ENCODE results near the gene IP6K2. TPM values are rescaled to one million over a fixed set of nuclear protein-coding genes. Genes with fewer than 3 reads are reported as not detected.

Gene IP6K2
- total RNA-seq, 2 donors from 2014 or later, result 24.6 to 33.1 TPM

GRCh38 chr3:48680811-48681540, 36.0 kb downstream of the IP6K2 start:
- peak; percentile 66 for DNase-seq (ENCODE audit: low spot score)
- intact Hi-C loops (cut with DNase I), result loop anchor here in 1 of 2 donors (10.0 kb wide), 1 partner anchor 216 kb away; a partner anchor contains a TSS

GRCh38 chr3:48679411-48680391, 37.3 kb downstream of the IP6K2 start:
- intact Hi-C loops (cut with DNase I), result loop anchor here (10.0 kb wide), 2 partner anchors 215 to 485 kb away; partner anchors contain the start of gene CCDC71 (in 1 of the 2)
- DNase-seq (ENCODE audit: low spot score), result peak; percentile 55

- DNase-seq (ENCODE audit: low spot score), result peak; percentile 72
- intact Hi-C loops (cut with DNase I), result loop anchor here in 1 of 2 donors (10.0 kb wide), 1 partner anchor 486 kb away; the partner anchor contains the start of gene CCDC71
Observed at GRCh38 chr3:48678566-48679380, 38.2 kb downstream of the IP6K2 start.

GRCh38 chr3:48678056-48678455, 39.0 kb downstream of the IP6K2 start:
- peak; percentile 53 for DNase-seq (ENCODE audit: low spot score)
- intact Hi-C loops (cut with DNase I), result loop anchor here in 1 of 2 donors (10.0 kb wide), 1 partner anchor 487 kb away; the partner anchor contains the start of gene CCDC71

- intact Hi-C loops (cut with DNase I), result loop anchor here in 1 of 2 donors (10.0 kb wide), 1 partner anchor 490 kb away; the partner anchor contains the start of gene CCDC71
- DNase-seq (ENCODE audit: low spot score), result no peak
Observed at GRCh38 chr3:48674505-48674904, 42.5 kb downstream of the IP6K2 start.

- DNase-seq (ENCODE audit: low spot score), result no peak
- intact Hi-C loops (cut with DNase I), result loop anchor here in 1 of 2 donors (10.0 kb wide), 1 partner anchor 492 kb away; the partner anchor contains the start of gene CCDC71
Observed at GRCh38 chr3:48672522-48672921, 44.5 kb downstream of the IP6K2 start.

- no peak for DNase-seq (ENCODE audit: low spot score)
- intact Hi-C loops (cut with DNase I), result no loop called here
Observed at GRCh38 chr3:48664929-48665328, 52.1 kb downstream of the IP6K2 start.

- intact Hi-C loops (cut with DNase I), result no loop called here
- no peak for DNase-seq (ENCODE audit: low spot score)
Observed at GRCh38 chr3:48664313-48664644, 52.7 kb downstream of the IP6K2 start.

- peak; percentile 98 for DNase-seq (ENCODE audit: low spot score)
- intact Hi-C loops (cut with DNase I), result no loop called here
Observed at GRCh38 chr3:48663489-48664312, 53.3 kb downstream of the IP6K2 start.

- DNase-seq (ENCODE audit: low spot score), result peak; percentile 94
- intact Hi-C loops (cut with DNase I), result no loop called here
Observed at GRCh38 chr3:48662753-48663488, 54.1 kb downstream of the IP6K2 start, which contains the start of gene CELSR3. Gene CELSR3 (minus strand): TSS chr3:48662886. CDS start chr3:48662634, 252 bp downstream.

GRCh38 chr3:48662145-48662752, 54.8 kb downstream of the IP6K2 start:
- intact Hi-C loops (cut with DNase I), result no loop called here
- DNase-seq (ENCODE audit: low spot score), result no peak

- peak; percentile 92 for DNase-seq (ENCODE audit: low spot score)
- intact Hi-C loops (cut with DNase I), result no loop called here
Observed at GRCh38 chr3:48661501-48662144, 55.4 kb downstream of the IP6K2 start.

GRCh38 chr3:48660800-48661400, 56.1 kb downstream of the IP6K2 start:
- DNase-seq (ENCODE audit: low spot score), result no peak
- intact Hi-C loops (cut with DNase I), result no loop called here

GRCh38 chr3:48656841-48657281, 60.2 kb downstream of the IP6K2 start:
- DNase-seq (ENCODE audit: low spot score), result no peak
- intact Hi-C loops (cut with DNase I), result no loop called here

GRCh38 chr3:48656061-48656840, 60.8 kb downstream of the IP6K2 start:
- peak; percentile 92 for DNase-seq (ENCODE audit: low spot score)
- intact Hi-C loops (cut with DNase I), result no loop called here
